GM19238 (cell line): ENCODE data around the gene NPM1.
A peak's percentile ranks its signal among the peaks of the same experiment; 100 is the strongest.
"Not testable (repeated sequence)": the region's sequence is repeated elsewhere in the genome, so short reads cannot be mapped to it uniquely, and the experiment has no call there.

Source experiments
- DNase-seq: peaks from one replicate; pipeline ENCODE4 v3.0.0; 2011; ENCODE audit warnings: low spot score; ENCODE audit not compliant: insufficient read length

NPM1 gene

GRCh38 chr5:171384999-171385398 is 2.6 kb upstream of the NPM1 start:
- DNase-seq, result not testable (repeated sequence)

- DNase-seq, result no peak
These were observed 1.5 kb upstream of the NPM1 start for GRCh38 chr5:171386006-171386671.

DNA sequence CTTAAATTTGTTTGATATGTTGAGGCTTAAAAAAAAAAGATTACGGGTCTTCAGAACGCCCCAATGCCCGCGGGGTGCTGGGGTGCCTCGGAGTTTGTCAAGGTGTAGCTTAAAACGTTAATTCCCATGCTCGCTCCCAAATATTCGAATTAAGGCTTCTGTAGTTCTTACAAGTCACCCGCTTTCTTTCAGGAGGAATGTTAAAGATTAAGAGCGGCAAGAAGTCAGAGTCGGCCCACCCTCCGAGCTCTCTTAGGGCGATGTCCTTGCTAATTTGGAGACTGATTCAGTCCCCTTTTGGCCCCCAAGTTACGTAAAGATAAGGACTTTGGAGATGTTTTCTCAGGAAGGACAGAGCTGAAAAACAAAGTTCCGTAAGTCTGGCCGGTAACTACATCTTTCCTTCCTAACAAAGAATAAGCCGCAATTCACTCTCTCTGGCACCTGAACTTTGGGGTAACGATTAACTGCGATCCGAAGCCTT is 746 bp upstream of the NPM1 start:
- no peak for DNase-seq

- peak; percentile 58 for DNase-seq
These were observed 544 bp downstream of the NPM1 start for GRCh38 chr5:171387970-171388815.

GRCh38 chr5:171388816-171389168 is 1.1 kb downstream of the NPM1 start:
- no peak for DNase-seq

DNA sequence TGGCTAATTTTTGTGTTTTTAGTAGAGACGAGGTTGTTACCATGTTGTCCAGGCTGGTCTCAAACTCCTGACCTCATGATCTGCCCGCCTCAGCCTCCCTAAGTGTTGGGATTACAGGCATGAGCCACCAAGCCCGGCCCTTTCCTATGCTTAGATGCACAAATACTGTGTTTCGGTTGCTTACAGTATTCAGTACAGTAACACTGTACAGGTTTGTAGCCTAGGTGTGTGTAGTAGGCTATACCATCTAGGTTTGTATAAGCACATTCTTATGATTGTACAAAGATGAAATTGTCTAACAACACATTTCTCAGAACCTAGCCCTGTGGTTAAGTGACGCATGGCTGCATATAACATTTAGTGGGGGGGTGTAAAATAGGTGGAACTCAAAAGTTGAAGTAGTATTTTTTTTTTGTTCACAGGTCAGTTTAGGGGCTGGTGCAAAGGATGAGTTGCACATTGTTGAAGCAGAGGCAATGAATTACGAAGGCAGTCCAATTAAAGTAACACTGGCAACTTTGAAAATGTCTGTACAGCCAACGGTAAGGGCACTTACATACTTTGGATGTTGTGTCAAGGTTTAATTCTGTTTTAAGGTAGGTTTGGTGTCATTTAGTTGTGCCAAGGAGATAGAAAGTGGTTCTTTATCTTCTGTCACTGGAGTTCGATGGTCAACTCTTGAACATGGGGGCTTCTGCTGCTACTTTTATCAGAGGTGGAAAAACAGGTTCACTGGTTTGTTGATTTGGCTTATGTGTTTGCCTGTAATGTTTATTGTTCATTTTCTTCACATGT is 3.4 kb downstream of the NPM1 start:
- no peak for DNase-seq

DNA sequence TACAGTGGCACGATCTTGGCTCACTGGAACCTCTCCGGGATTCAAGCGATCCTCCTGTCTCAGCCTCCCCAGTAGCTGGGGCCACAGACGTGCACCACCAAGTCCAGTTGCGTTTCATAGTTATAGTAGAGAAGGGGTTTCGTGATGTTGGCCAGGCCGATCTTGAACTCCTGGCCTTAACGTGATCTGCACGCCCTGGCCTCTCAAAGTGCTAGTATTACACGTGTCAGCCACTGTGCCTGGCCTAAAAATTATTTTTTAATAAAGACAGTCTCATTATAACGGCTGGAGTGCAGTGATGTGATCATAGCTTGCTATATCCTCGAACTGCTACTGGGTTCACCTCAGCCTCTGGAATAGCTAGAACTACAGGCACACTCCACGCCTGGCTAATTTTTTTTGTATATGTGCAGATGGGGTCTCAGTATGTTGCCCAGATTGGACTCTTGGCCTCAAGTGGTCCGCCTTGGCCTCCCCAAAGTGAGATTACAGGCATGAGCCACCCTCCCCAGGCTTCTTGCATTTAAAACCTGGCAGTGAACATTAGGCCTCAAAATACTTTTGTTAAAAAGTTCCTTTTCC is 4.4 kb downstream of the NPM1 start:
- no peak for DNase-seq

GRCh38 chr5:171392585-171393159 is 5.0 kb downstream of the NPM1 start:
- no peak for DNase-seq

GRCh38 chr5:171395042-171395441 is 7.4 kb downstream of the NPM1 start:
- DNase-seq, result no peak

GRCh38 chr5:171396583-171396982 is 8.9 kb downstream of the NPM1 start:
- not testable (repeated sequence) for DNase-seq

DNA sequence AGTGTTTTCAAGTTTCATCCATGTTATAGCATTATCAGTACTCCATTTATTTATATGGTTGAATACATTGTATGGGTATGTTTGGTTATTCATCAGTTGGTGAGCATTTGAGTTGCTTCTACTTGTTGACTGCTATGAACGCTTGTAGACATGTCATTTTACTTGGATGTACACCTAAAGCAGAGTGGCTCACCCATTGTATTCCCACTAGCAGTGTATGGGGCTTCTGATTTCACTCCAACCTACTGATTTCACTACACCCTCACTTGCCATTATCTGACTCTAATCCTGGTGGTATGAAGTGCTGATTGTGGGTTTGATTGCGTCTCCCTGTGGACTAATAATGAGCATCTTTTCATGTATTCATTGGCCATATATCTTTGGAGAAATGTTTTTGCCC is 9.5 kb downstream of the NPM1 start:
- DNase-seq, result no peak

DNA sequence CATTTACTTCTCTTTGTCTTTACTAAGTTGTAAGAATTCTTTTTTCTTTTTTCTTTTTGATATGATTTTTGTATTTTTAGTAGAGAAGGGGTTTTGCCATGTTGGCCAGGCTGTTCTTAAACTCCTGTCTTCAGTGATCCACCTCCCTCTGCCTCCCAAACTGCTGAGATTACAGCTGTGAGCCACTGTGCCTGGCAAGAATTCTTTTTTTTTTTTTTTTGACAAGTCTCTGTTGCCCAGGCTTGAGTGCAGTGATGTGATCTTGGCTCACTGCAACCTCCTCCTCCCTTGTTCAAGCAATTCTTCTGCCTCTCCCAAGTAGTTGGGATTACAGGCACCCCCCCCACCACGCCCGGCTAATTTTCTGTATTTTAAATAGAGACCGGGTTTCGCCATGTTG is 9.9 kb downstream of the NPM1 start:
- no peak for DNase-seq

DNA sequence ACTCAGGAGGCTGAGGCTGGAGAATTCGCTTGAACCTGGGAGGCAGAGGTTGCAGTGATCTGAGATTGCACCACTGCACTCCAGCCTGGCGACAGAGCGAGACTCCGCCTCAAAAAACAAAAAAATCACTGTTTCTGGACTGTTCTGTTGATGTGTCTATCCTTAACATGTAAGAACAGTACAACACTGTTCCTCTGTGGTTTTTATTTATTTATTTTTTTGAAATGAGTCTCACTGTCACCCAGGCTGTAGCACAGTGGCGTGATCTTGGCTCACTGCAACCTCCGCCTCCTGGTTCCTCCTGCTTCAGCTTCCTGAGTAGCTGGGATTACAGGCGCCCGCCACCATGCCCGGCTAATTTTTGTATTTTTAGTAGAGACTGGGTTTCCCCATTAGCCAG is 11.0 kb downstream of the NPM1 start:
- DNase-seq, result not testable (repeated sequence)

DNA sequence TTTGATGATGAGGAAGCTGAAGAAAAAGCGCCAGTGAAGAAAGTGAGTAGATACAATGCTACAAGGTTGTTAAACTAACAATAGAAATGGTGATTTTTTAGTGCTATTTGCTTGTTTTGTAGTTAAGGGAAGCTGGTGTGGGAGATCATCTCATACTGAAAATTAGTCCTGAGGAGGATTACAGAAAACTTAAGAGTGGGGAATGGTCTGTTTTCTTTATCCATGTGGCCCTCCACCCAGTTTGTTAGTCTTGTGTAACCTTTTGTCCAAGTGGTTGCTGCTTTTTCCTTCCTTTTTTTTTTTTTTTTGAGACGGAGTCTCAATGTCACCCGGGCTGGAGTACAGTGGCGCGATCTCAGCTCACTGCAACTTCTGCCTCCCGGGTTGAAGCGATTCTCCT is 12.5 kb downstream of the NPM1 start:
- no peak for DNase-seq

- DNase-seq, result no peak
These were observed 13.7 kb downstream of the NPM1 start for GRCh38 chr5:171401167-171401947.

DNA sequence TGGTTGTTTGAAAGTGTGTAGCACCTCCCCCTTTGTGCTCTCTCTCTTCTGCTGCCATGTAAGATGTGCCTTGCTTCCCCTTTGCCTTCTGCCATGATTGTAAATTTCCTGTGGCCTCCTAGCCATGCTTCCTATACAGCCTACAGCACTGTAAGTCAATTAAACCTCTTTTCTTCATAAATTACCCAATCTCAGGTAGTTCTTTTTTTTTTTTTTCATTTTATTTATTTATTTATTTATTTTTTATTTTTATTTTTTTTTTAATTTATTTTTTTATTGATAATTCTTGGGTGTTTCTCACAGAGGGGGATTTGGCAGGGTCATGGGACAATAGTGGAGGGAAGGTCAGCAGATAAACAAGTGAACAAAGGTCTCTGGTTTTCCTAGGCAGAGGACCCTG is 15.1 kb downstream of the NPM1 start:
- DNase-seq, result not testable (repeated sequence)

- DNase-seq, result no peak
These were observed 18.0 kb downstream of the NPM1 start for GRCh38 chr5:171405615-171406014.

DNA sequence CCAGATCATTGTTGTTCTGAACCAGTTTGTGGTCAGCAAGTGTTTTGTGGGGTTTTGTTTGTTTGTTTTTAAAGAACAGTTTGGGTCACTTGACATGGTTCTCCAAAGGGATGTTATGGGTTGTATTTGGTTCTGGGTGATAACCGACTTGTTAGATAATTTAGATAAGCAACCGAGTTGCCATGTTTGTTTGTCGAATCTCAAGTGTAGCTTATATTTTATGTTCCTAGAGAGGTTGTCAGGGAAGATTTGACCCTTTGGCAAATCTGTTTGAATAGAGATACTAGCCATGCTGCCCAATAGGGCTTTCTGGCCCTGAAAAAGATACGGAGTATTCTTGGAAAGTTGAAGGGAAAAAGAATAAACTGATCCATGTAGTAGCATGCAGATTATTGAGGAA is 19.6 kb downstream of the NPM1 start:
- no peak for DNase-seq

DNA sequence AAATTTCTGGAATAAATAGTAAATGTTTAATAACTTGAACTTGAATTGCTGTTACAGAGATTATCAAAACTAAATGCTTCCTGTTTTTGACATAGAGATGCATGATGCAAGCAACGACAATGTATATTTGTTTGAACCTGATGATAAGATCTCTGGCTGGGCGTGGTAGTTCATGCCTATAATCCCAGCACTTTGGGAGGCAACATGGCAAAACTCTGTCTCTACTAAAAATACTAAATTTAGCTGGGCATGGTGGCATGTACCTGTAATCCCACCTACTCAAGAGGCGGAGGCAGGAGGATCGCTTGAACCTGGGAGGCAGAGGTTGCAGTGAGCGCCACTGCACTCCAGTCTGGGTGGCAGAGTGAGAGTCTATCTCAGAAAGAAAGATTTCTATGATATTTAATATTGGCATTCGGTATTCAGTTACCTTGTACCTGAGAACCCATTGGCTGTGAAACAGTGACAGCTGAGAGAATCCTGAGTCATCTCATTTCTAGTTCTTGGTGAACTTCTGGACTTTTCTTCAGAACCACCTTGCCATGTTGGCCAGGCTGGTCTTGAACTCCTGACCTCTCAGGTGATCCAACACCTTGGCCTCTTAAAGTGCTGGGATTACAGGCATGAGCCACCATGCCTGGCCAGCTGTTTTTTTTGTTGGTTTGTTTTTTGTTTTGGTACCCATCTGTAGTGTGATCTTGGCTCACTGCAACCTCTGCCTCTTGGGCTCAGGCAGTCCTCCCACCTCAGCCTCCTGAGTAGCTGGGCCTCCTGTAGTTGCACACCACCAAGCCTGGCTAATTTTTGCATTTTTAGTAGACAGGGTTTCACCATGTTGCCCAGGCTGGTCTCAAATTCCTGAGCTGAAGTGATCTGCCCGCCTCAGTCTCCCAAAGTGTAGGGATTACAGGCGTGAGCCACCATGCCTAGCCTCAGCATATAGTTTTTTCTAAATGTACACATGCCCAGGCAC is 21.8 kb downstream of the NPM1 start:
- DNase-seq, result no peak
